Activated CD4-positive, CD25-positive, alpha-beta regulatory T cell (primary cell): Measurements from ENCODE around the gene CALCOCO1.
A peak's percentile ranks its signal among the peaks of the same experiment; 100 is the strongest.

Experiments used
- DNase-seq, 4 experiments: peaks; one replicate each; lab custom pipeline; 2025; lab: John Stamatoyannopoulos, UW

The CALCOCO1 gene

DNA sequence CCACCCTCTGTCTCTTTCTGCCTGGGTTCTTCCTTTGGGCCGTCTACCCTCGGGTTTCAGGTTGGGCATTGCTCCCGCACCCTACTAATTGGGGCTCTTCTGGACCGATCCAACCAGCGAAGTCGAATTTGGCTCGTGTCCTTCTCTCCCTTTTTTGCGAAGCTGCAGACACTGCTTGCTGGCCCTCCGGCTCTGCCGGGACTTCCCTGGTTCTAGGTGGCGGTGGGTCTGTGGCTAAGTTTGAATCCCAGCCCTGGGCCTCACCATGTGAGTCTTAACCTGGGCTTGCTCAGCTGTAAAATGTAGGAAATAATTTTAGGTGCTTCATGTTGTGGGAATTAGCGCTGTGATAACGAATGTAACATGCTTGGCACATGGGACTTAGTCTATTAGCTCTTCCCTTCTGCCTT, 24.9 kb upstream of the CALCOCO1 start:
- DNase-seq = no peak

DNA sequence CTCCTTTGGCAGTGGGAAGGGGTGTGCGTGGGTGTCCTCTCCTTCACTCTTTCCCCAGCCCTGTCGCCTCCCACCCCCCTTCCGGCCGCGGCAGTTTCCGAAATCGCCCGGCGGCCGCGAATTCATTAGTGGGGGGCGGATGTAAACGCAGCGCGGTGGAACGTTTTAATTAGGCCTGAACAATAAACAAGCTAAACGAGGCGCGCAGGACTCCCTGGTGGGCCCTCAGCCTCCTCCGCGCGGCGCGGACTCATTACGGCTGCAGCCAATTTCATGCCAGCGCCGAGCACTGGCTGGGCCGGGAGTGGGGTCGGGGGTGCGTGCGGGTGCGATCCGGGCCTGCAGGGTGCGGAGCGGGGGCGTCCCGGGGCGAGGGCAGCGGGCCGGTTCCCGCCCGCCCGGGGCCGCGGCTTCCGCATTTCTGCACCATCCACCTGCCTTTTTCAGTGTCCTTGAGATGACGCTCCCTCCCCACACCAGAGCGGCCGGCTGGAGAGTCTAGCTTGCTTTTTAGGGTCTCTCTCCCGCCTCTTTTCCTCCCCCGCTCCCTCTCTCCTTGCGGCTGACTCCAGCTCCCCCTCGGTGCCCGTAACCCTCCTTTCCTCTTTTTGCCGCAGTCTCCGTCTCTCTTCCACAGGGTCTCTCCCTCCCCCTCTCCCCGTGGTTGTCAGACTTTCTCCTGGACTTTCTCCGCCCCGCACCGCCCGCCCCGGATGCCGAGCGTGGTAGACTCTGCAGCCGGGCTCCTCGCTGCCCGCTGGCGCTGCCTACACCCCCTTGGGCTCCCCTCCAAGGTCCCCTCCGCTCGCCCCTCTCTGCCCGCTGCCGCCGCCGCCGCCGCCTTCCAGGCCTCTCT, 24.3 kb upstream of the CALCOCO1 start, which contains the start of gene CISTR:
CISTR (minus strand) TSS at position 644 of the 856 bp plus-strand sequence.
- DNase-seq = peak in 1 of 4 experiments; percentile 14

DNA sequence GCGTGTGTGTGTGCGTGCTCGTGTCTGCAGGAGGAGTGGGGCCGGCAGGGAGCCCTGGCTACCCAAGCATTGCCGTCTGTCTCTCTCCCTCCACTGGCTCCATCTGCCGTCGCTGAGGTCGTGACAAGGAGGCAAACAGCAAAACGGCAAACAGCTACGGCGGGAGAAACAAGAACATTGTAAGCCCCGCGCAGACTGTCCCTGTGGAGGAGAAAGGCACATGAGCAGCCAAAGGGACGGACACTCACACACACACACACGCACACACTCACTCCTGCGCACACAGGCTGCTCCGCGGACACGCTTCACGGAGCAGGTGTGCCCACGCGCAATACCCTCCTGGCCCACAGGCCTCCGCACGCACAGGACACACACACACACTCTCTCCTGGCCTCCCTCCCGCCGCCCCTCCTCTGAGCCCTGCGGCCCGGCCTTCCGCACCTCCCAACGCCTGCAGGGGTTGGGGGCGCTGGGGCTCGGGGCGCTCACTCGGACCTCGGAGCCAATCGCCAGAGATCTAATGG, 23.6 kb upstream of the CALCOCO1 start:
- DNase-seq = no peak

DNA sequence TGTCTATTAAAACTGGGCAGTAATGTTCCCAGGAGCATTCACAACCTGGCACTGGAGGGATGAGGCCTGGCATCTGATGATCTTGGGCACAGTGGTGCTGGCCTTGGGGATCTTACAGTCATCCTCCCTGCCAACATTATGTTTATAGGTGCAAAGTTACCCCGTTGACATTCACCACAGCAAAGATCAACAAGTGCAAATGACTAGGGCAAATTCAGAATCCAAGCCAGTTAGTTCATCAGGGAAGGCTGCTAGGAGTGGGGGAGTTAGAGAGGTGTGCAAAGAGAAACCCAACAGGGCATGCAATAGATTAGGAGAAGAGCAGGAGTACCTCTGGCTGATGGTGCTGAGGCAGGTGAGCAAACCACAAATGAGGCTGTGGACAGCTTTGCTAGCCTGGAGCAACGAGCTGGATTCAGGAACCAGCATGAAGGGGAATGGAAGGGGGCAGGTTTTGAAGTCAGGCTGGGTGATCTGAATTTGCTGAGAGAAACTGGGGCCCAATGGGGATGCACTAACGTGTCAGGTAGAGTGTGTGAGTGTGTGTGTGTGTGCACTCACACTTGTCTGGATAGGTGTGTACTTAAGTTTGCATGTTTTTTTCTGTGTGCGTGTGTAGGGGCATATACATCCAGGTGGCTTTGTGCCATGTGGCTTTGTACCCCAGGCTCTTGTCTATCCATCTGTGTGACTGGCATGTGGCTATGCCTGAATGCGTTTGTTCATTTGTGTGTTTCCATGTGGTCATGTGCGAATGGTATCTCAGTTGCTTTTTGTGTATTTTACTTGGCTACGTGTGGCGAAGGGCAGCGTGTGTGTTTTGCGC, 22.9 kb upstream of the CALCOCO1 start:
- DNase-seq = no peak

DNA sequence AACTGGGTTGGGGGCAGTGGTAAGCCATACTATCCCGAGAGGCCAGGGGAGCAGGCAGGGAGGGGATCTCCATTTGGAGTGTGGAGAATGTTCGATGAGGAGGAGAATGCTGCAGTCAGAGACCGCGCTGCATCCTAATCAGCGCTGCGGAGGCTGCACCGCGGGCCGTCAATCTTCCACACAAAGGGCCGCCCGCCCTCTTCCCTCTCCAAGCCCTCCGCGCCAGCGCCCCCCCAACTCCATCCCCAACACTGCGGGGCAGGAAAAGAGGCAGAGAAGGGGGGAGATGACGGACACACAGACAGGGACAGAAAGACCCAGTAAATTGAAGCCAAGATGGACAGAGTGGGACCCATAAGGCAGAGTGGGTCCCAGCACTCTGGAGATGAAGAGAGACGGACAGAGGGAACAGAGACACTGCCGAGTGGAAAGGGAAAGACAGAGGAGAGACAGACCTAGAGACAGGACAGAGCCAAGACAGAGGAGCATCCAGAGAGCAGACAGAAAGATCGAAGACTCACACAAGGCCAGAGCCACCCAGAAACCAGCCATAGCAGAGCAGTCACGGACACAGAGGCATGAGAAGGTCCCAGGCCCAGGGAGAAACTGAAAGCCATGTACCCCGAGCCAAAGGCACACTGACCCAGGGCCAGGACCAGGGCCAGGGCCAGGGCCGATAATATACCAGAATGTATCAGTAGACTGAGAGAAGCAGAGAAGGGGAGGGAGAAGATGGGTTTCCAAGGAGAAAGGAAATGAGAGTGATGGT, 21.0 kb upstream of the CALCOCO1 start:
- no peak for DNase-seq

DNA sequence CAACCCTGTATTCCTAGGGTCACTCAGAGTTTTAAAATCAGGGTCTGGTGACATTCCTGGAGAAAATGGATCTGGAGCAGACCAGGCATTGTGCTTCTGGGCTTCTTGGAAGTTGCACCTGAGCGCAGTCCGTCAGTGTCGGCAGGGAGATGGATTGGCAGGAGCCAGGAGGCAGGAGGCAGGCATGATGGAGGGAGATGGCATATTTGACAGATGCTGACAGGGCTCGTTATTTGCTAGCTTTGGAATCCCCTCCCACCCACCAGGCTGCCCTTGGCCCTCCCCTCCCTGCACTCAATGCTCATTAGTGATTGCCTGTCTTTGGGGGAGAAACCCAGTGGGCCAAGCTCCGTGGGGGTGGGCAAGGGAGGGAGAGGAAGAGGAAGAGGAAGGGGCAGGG, 19.8 kb upstream of the CALCOCO1 start:
- DNase-seq = no peak

DNA sequence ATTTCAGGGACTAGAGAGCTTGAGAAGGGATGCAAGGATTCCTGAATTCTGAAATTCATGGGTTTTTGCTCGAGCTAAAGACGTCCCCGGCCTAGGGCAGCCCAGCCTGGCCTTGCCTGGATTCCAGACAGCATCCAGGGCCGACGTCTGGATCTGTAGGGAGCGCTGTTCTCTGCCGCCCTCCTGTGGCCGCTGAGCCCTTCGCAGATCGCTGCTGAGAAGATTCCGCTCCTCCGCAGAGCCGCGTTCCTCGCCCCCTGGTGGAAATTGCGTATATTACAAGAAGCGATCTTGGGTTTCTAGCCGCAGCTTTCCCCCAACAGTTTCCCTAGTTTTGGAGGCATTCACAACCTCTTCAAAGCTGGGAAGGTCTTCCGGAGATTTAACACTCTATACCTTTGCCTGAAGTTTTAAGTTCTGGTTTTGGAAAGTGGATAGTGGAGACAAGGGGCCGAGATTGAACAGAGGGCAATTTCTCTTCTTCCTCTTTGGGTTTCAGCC, 19.4 kb upstream of the CALCOCO1 start:
- peak; percentile 67 to 83 (median 76) for DNase-seq

DNA sequence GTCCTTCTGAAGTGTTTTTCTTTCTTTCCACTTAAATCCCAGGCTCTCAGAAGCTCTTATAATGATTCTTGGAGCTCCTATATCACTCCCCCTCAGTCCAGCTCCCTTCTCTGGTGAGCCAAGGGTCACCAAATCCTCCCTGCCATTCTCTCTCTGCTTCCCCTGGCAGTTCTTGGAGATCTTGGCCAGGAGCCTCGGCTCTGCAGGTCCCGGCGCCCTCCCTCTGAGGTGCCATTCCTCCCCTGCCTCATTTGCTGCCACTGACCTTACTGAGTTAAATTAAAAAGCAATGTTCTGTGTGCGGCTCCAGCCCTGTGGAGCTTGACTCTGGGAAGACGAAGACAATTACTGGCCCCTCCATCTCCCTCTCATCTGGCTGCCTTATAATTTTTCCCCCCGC, 17.5 kb upstream of the CALCOCO1 start:
- no peak for DNase-seq

DNA sequence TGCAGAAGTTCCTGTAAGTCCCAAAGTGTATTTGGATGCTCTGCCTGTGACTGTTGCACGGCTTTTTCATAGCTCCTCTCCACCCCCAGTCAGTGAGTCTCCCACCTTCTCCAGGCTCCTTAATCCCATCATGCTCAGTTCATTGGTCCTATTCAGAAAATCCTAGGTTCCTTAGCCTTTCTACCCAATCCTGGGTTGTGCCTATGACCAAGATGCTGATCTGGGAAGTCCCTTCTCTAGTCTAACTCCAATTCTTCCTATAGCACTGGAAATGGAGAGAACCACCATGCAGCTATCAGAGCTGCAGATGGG, 16.8 kb upstream of the CALCOCO1 start:
- no peak for DNase-seq

DNA sequence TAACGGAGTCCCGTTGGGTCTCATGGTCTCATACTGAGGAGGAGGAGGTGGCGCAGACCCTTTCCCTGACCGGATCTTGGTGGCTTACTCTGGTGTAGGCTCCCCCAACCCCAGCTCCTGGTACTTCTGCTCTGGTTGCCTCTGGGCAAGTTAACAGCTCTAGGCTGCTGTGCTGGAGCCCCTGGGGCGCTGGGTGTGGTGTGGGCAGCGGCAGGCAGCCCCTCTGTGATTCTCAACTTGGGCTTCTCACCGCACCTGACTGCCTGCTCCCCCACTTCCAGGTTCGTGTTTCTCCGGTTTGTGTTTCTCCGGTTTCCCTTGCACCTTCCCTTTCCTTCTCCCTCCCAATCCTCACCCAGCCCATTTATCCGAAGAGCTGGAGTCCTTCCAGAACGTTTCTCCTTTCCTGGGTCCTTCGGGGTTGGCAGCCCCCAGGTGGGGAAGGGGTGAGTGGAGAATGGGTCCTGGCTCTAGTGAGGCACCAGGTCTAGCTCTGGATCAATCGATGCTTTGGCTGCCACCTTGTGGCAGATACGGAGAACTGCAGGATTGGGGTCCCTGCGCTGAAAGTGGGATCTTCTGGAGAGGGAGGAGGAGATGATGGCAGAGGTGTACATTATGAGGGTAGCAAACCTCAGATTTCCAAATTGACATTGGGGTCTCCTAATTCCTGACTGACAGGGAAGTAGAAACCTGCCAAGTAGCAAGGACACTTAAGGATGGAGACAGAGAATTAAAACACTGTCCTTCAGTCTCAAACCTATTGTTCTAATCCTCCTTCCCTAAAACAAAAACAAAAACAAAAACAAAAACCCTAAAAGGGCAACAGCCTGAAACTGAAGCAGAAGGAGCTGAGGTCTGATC, 16.2 kb upstream of the CALCOCO1 start:
- DNase-seq = peak in 3 of 4 experiments; percentile 8 to 25 (median 20)

DNA sequence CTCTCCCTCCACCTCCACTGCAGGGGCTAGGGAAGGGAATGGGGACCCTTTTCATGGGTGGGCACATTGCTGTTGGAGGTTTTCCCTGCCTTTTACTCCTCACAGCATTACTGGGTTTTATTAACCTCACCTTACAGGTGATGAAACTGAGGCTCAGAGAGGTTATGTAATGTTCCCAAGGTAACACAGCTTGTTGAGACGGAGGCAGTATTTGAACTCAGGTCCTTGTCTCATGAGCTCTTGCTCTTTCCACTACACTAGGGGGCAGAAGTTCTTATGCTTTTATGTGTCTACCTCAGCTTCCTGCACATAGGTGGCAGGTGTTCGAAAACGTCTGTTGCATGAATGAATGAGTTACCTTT, 12.9 kb upstream of the CALCOCO1 start:
- DNase-seq = no peak

DNA sequence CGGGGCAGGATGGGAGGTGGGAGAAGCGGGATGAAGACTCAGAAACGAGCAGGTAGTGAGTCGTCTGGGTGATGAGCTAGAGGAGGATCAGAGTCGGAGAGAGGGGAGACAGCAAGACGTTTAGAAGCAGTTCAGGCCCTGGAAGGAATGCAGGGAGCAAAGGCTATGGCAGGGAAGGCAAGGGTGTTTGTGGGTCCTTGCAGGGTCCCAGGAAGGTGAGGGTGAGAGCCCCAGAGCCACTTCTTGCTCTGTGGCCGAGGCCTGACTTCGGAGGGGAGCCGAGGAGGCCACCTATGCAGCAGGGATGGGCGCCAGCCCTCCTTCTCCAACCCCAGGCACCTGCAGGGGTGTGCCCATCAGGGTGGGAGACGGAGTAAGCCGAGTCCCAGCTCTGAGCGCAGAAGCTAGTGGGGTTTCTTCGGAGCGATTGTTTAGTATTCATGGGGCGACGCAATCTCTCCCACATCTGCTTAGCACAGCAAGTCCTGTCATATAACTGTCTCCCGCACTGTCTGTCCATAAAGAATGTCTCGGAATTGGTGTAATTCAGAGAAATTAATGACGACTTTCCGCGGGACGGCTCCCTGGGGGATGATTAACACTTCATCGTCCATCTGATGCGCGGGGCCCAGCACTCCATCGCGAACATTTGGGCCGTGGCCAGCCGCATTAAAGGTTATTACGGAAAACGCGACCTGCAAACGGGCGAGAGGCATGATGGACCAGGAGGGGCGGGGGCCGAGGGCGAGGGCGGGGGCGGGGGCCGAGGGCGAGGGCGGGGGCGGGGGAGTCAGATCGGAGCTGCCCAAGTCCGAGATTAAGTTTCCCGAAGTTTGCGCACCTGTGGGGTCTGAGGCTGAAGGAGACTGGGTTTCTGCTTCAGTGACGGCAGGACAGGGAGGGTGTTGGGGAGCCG, 12.2 kb upstream of the CALCOCO1 start:
- DNase-seq = no peak

DNA sequence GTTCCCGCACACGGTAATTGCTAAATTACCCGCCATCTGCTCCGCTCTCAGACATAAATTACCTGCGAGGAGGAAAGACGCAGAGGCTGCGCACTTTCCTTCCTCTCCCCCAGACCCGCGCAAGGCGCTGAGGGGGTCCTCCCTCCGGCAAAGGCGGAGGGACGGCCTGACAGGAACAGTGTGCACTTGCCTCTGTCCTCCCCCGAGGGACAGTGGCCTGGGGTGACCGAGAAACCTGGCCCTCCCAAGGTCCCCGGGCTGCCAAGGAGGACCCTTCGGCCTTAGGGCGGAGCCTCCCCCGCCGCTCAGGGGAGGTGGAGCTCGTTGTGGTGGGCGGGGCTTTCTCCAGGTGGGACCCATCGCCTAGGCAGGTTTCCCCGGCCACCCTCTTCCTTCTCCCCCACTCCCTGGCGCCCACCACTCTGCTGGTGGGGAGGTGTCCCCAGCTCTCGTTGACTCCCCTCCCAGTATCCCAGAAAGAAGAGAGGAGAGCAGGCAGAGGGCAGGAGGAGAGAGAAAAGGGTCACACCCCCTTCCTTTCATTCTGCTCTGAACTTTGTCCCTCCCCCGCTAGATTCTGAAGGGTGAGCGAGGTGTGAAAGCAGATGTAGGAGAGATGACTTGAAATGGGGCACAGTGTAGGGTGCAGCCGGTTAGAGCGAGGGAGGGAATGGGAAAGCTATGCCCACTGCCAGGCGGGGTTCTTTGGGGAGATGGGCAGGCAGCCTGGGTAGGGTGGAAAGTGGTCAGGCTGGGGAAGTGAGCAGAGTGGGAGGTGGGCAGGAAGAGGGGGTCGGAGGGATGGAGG, 11.4 kb upstream of the CALCOCO1 start:
- DNase-seq = peak in 1 of 4 experiments; percentile 21

DNA sequence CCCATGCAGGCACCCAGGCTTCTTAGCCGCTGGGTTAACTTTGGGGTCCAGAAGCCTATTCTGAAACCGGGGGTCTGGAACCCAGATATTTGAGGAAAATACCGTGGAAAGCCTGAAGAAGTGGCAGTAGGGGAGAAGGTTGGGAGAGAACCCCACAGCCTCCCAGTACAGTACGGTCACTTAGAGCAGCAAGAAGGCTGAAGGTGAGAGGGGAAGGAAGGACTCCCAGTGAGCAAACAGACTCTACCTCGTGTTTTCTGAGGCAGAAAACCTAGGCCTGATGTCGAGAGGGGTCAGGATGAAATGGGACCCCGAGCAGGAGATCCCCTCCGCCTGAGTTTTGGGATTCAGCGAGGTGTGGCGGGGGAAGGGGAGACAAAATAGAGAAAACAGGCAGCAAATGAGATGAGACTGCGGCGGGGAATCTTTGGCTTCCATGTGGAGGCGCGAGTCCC, 10.7 kb upstream of the CALCOCO1 start:
- DNase-seq = no peak

DNA sequence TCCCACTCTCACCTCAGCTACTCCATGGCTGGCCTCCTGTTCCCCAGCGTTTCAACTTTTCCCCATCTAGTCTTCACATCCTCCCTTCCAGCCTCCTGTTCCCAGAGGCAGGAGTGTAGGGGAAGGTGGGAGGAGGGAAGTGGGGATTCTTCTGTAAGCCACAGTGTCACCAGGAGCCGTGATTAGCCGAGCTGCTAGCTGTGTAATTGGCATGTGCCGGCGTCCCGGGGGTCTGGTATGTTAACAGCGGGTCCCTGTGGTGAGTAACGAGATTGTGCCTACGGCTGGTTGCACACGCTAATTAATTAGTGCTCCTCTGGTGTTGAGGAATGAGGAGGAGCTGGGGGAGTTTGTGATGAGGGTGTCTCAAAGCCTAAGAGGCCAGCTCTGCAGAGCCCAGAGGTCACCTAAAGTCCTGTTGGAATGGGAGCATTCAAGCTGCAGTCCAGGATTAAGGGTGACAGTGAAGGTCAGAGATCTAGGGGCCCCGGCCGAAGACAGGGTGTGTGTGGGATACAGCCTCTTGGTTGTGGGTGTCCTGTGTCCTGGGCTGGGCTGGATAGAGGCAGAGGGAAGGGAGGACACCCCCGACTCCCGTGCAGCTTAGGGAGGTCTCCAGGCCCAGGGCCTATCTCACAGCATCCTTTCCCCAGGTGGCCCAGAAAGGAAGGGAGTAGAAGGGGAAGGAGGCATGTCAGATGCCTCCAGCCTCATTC, 10.0 kb upstream of the CALCOCO1 start:
- DNase-seq = no peak

DNA sequence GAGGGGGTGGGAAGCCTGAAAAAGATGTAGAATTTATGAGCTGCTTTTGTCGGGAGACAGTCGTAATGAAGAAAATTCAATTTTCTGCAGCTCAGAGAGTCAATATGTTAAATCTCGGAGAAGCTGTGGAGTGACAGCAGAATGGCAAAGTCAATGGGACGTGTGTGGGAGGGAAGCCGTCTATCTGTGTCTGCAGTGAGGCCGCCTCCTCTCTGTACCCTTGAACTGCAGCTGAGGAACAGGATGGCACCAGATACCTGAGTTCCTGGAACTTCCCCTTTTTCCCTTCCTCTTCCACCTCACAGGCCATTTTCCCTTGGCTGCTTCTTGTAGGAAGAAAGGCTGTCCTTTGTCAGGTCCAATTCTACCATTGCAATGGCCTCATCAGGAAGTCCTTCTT, 9.3 kb upstream of the CALCOCO1 start:
- DNase-seq = no peak

DNA sequence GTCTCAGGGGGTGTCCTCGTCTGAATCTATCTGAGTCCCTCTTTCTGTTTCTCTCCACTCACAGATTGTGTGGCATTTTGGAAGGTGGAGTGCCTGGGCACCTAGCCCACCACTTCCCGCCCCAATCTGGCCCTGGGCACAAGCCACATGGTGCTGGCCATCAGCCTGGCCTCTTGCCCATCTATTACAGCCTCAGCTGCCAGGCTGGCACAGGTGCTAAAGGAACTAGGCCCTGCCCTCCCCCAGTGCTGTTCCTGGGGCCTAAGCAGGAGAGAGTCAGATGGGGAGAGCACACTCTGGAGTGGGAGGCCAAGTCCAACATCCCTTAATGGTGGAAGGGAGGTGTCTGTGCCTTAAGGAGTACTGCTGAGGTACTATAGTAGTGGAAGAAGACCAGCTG, 8.3 kb upstream of the CALCOCO1 start:
- no peak for DNase-seq

DNA sequence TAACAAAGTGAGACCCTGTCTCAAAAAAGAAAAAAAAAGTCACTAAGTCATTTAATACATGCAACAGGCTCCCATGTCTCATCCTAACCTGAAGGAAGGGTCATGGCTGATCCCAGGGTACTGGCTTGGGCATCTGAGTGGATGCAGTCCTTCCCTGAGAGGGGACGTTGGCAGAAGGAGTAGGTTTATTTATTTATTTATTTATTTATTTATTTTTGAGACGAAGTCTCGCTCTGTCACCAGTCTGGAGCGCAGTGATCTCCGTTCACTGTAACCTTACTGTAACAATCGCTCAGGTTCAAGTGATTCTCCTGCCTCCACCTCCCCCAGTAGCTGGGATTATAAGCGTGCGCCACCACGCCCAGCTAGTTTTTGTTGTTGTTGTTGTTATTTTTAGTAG, 7.2 kb upstream of the CALCOCO1 start:
- DNase-seq = no peak
